GM10248 (cell line): ENCODE data around the gene LIF.
A peak's percentile ranks its signal among the peaks of the same experiment; 100 is the strongest.

Experiments
- CTCF ChIA-PET: fragments of 300-600 bp; sonication (Branson Sonifier 250); formaldehyde crosslinking; extraction: SDS; loops from one replicate; lab custom pipeline; 2021; ENCODE audit warnings: antibody characterized with exemption; lab: Yijun Ruan, JAX
- POLR2A ChIA-PET: fragments of 350-650 bp; sonication (Branson Sonifier 250); formaldehyde crosslinking; extraction: SDS; loops from one replicate; lab custom pipeline; 2020; ENCODE audit warnings: antibody characterized with exemption; lab: Yijun Ruan, JAX
- DNase-seq: peaks from one replicate; pipeline ENCODE4 v3.0.0; 2012; ENCODE audit errors: extremely low spot score
- CTCF ChIP-seq: IDR thresholded peaks from 2 replicates; pipeline ENCODE4 v1.5.1; 2012; ENCODE audit warnings: mild to moderate bottlenecking, low read depth; ENCODE audit errors: extremely low read depth, missing control alignments, control extremely low read depth

LIF gene

GRCh38 chr22:30208631-30209603 lies 37.6 kb downstream of the LIF start:
- POLR2A ChIA-PET: no interaction called here
- DNase-seq: no peak
- TF ChIP-seq CTCF: no peak
- CTCF ChIA-PET: interaction anchor here (1.0 kb wide), 1 partner anchor 27 kb away, joined by 3 read pairs; no protein-coding TSS in a partner anchor

- ChIA-PET POLR2A (no interaction called here), CTCF (no interaction called here)
- DNase-seq: no peak
Observed at GRCh38 chr22:30206944-30207343, 39.6 kb downstream of the LIF start.

GRCh38 chr22:30205281-30206115 lies 41.1 kb downstream of the LIF start:
- no peak for DNase-seq
- CTCF ChIA-PET: interaction anchor here (1.4 kb wide), 1 partner anchor 82 kb away, joined by 4 read pairs; no protein-coding TSS in a partner anchor
- POLR2A ChIA-PET: no interaction called here
- TF ChIP-seq CTCF: no peak

More at GRCh38 chr22:30206944-30207343, 39.6 kb downstream of the LIF start:
- TF ChIP-seq CTCF: no peak

- POLR2A ChIA-PET: no interaction called here
- no peak for TF ChIP-seq CTCF
- no peak for DNase-seq
- CTCF ChIA-PET: interaction anchor here (1.0 to 1.4 kb wide), 3 partner anchors 22 to 96 kb away, joined by 3 to 6 read pairs (median 4); no protein-coding TSS in a partner anchor
Observed at GRCh38 chr22:30204742-30205111, 41.8 kb downstream of the LIF start.

GRCh38 chr22:30204015-30204741 lies 42.4 kb downstream of the LIF start:
- TF ChIP-seq CTCF: no peak
- CTCF ChIA-PET: interaction anchor here (1.0 to 1.4 kb wide), 3 partner anchors 21 to 95 kb away, joined by 3 to 6 read pairs (median 4); no protein-coding TSS in a partner anchor
- POLR2A ChIA-PET: no interaction called here
- DNase-seq: peak; percentile 12
